Skin epidermis (tissue), 12 donors: ENCODE results near the gene ANKRD39.
A peak's percentile ranks its signal among the peaks of the same experiment; 100 is the strongest.
"Not testable (repeated sequence)": the region's sequence is repeated elsewhere in the genome, so short reads cannot be mapped to it uniquely, and the experiment has no call there.

ENCODE experiments used
- H3K27ac ChIP-seq, 21 experiments: fragments of 200-600 bp; sonication (generic) in 11 of 21; one replicate each; pipeline ENCODE4 v1.5.0; 2020; ENCODE audit warnings: mild to moderate bottlenecking in 3 of 21, inconsistent platforms in 2 of 21, moderate library complexity in 2 of 21
- H3K4me3 ChIP-seq, 7 experiments: fragments of 200-600 bp; sonication (generic) in 2 of 7; one replicate each; pipeline ENCODE4 v1.5.0; 2020; ENCODE audit warnings: inconsistent platforms in 2 of 7, mild to moderate bottlenecking in 2 of 7, moderate library complexity in 1 of 7

Gene ANKRD39

GRCh38 chr2:96816836-96817702 is 40.7 kb downstream of the ANKRD39 start:
- H3K4me3 ChIP-seq: peak overlapping the region; percentile 30 to 94 (median 81)
- H3K27ac ChIP-seq: peak overlapping the region in 3 of 21 experiments; percentile 44 to 61 (median 58)

GRCh38 chr2:96816127-96816835 is 41.5 kb downstream of the ANKRD39 start, which contains the start of gene CNNM3:
Gene CNNM3, plus strand, starts transcription at chr2:96816268. Its CDS starts 10 bp downstream, at chr2:96816278.
- Histone ChIP-seq H3K27ac (peak within 1 kb of the TSS in 20 of 21 experiments; percentile 63 to 92 (median 87)), H3K4me3 (peak within 1 kb of the TSS; percentile 72 to 94 (median 81))

- peak overlapping the region in 20 of 21 experiments; percentile 55 to 92 (median 86) for H3K27ac ChIP-seq
- H3K4me3 ChIP-seq: peak overlapping the region; percentile 72 to 94 (median 81)
Observed at GRCh38 chr2:96815326-96816126, 42.3 kb downstream of the ANKRD39 start.

- Histone ChIP-seq H3K27ac (no peak overlapping the region), H3K4me3 (no peak overlapping the region)
Observed at GRCh38 chr2:96813656-96814055, 44.2 kb downstream of the ANKRD39 start.

- Histone ChIP-seq H3K4me3 (no peak overlapping the region), H3K27ac (peak overlapping the region in 1 of 21 experiments; percentile 24)
Observed at GRCh38 chr2:96811917-96812316, 45.9 kb downstream of the ANKRD39 start.

GRCh38 chr2:96810783-96811192 is 47.0 kb downstream of the ANKRD39 start:
- Histone ChIP-seq H3K4me3 (no peak overlapping the region), H3K27ac (no peak overlapping the region)

GRCh38 chr2:96809951-96810782 is 47.6 kb downstream of the ANKRD39 start:
- Histone ChIP-seq H3K27ac (no peak overlapping the region), H3K4me3 (no peak overlapping the region)

GRCh38 chr2:96809216-96809882 is 48.5 kb downstream of the ANKRD39 start:
- H3K4me3 ChIP-seq: no peak overlapping the region
- H3K27ac ChIP-seq: no peak overlapping the region

GRCh38 chr2:96808176-96808837 is 49.5 kb downstream of the ANKRD39 start:
- H3K4me3 ChIP-seq: no peak overlapping the region
- peak overlapping the region in 2 of 21 experiments; percentile 70 to 82 for H3K27ac ChIP-seq

- H3K4me3 ChIP-seq: no peak overlapping the region
- peak overlapping the region in 12 of 21 experiments; percentile 18 to 83 (median 67) for H3K27ac ChIP-seq
Observed at GRCh38 chr2:96807127-96807471, 50.7 kb downstream of the ANKRD39 start.

- Histone ChIP-seq H3K4me3 (no peak overlapping the region), H3K27ac (peak overlapping the region in 12 of 21 experiments; percentile 18 to 83 (median 67))
Observed at GRCh38 chr2:96806468-96807126, 51.2 kb downstream of the ANKRD39 start.

GRCh38 chr2:96805946-96806345 is 51.9 kb downstream of the ANKRD39 start:
- not testable (repeated sequence) for H3K4me3 ChIP-seq
- peak overlapping the region in 6 of 21 experiments; percentile 50 to 83 (median 74) for H3K27ac ChIP-seq

GRCh38 chr2:96804986-96805385 is 52.8 kb downstream of the ANKRD39 start:
- Histone ChIP-seq H3K4me3 (no peak overlapping the region), H3K27ac (no peak overlapping the region)

GRCh38 chr2:96802721-96803120 is 55.1 kb downstream of the ANKRD39 start:
- peak overlapping the region in 3 of 21 experiments; percentile 27 to 77 (median 36) for H3K27ac ChIP-seq
- no peak overlapping the region for H3K4me3 ChIP-seq

GRCh38 chr2:96801786-96802595 is 55.8 kb downstream of the ANKRD39 start:
- Histone ChIP-seq H3K27ac (peak overlapping the region in 3 of 21 experiments; percentile 27 to 77 (median 36)), H3K4me3 (no peak overlapping the region)

GRCh38 chr2:96801005-96801785 is 56.6 kb downstream of the ANKRD39 start:
- Histone ChIP-seq H3K4me3 (no peak overlapping the region), H3K27ac (peak overlapping the region in 2 of 21 experiments; percentile 25 to 77)
